ENCODE measurements around the gene PRR36. TPM values are rescaled to one million over a fixed set of nuclear protein-coding genes. Genes with fewer than 3 reads are reported as not detected.

Gene PRR36
- 1 to 10 TPM in 1 of 4 donors, not detected in 3; 2.5 TPM for total RNA-seq

- Histone ChIP-seq H3K27me3 (peaks cover 0 to 47% of the 10 kb centered on the region in 2 donors), H3K4me3 (peak within 1 kb of the TSS in 1 of 4 donors; percentile 35), H3K9me3 (no peaks in the 10 kb centered on the region), H3K36me3 (no peaks in the 10 kb centered on the region), H3K4me1 (peaks cover 0 to 49% (median 12%) of the 10 kb centered on the region in 4 donors), H3K27ac (no peak within 1 kb of the TSS)
- WGBS, 2 donors: 0 to 5% methylated on average over 31 to 34 of the region's 88 CpGs
- no peak for DNase-seq (ENCODE audit: low spot score in 2 of 2)
- TF ChIP-seq CTCF (IDR thresholded peaks at IDR 0.05): no peak
- no peak for TF ChIP-seq POLR2A (IDR thresholded peaks at IDR 0.05)
- no peak for TF ChIP-seq EP300 (IDR thresholded peaks at IDR 0.05)
These were observed at the start of gene PRR36 for GRCh38 chr19:7874076-7874896. Gene PRR36, minus strand, starts transcription at chr19:7874390. Its CDS starts 701 bp downstream, at chr19:7873689.

DNA sequence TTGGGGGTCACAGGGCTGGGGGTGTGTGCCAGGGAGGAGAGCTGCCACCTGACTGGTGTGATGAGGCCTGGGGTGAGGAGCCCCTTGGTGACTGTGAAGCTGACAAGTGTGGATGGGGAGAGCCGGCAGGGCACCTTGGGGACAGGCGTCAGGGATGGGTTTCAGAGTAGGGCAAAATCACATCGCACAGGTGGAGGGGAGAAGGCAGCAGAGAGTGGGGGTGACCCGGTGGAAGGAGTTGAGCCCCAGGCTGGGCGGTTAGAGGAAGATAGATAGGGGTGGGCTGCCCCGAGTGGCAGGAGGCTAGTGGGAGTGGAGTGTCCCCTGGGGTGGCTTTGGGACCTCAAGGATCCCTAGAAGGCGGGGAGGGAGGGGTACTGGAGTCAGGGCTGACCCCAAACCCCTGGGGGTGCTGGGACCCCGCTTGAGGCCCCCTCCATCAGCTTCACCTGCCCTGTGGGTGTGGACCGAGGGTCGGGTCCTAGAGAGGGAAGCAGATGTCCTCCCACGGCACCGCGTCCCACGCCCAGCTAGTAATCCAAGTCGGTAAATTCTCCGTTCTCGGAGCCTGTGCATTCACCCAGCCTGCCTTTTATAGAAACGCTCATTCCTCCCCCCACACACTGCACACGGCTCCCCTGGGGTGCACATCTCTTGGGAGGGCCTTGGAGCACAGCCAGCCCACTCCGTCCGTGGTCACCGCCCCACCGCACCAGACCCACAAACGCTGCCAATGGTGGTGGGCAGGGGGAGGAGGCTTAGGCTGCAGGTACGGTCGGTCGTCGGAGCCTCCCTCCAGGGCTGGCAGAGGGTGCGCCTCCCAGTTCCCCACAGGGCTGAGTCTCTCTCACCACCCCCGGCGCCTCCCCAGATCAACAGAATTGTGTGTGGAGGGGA, 49.4 kb upstream of the PRR36 start:
- Histone ChIP-seq H3K9me3 (no peaks in the 10 kb centered on the region), H3K4me1 (peaks cover 0 to 84% (median 26%) of the 10 kb centered on the region in 4 donors), H3K27me3 (peaks cover 0 to 8% of the 10 kb centered on the region in 2 donors), H3K4me3 (no peak overlapping the region), H3K27ac (no peak overlapping the region), H3K36me3 (peaks cover 0 to 34% (median 0%) of the 10 kb centered on the region in 3 donors)
- no peak for DNase-seq (ENCODE audit: low spot score in 2 of 2)
- TF ChIP-seq POLR2A (IDR thresholded peaks at IDR 0.05) (no peak), CTCF (IDR thresholded peaks at IDR 0.05) (no peak), EP300 (IDR thresholded peaks at IDR 0.05) (no peak)
- WGBS, 2 donors: 66 to 72% methylated on average over 19 to 30 of the region's 31 CpGs

DNA sequence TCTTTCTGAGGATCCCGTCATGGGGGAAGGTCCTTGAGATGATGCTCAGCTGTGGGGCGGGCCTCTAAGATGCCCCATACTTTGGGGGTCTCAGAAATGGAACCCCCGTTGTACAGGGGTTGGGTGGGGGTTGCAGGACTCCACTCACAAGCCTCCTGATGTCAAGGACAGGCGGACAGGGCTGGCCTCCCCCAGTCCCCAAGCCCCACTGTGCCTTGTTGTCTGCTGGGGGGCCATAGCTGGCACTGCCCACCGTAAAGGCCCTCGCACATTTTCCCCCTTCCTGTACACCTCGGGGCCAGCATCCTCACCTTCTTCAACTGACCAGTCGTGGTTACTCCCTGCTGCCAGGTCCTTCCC, 48.6 kb upstream of the PRR36 start:
- TF ChIP-seq EP300 (IDR thresholded peaks at IDR 0.05) (no peak), CTCF (IDR thresholded peaks at IDR 0.05) (no peak), POLR2A (IDR thresholded peaks at IDR 0.05) (no peak)
- H3K36me3 ChIP-seq: peaks cover 0 to 28% (median 0%) of the 10 kb centered on the region in 3 donors
- WGBS, 2 donors: 88 to 89% methylated on average over 8 of the region's 8 CpGs
- no peaks in the 10 kb centered on the region for H3K9me3 ChIP-seq
- H3K27me3 ChIP-seq: peaks cover 0 to 15% of the 10 kb centered on the region in 2 donors
- no peak for DNase-seq (ENCODE audit: low spot score in 2 of 2)
- H3K4me1 ChIP-seq: peaks cover 0 to 84% (median 29%) of the 10 kb centered on the region in 4 donors
- no peak overlapping the region for H3K27ac ChIP-seq
- no peak overlapping the region for H3K4me3 ChIP-seq

GRCh38 chr19:7921967-7922835, 48.0 kb upstream of the PRR36 start:
- no peaks in the 10 kb centered on the region for H3K9me3 ChIP-seq
- 86 to 91% methylated on average over 25 of the region's 31 CpGs for WGBS, 2 donors
- peak overlapping the region in 2 of 4 donors; percentile 90 to 93 for H3K27ac ChIP-seq
- no peak for DNase-seq (ENCODE audit: low spot score in 2 of 2)
- H3K27me3 ChIP-seq: peaks cover 0 to 21% of the 10 kb centered on the region in 2 donors
- H3K4me3 ChIP-seq: peak overlapping the region in 1 of 4 donors; percentile 85
- peaks cover 0 to 24% (median 0%) of the 10 kb centered on the region in 3 donors for H3K36me3 ChIP-seq
- peaks cover 0 to 84% (median 35%) of the 10 kb centered on the region in 4 donors for H3K4me1 ChIP-seq
- TF ChIP-seq CTCF (IDR thresholded peaks at IDR 0.05) (no peak), POLR2A (IDR thresholded peaks at IDR 0.05) (no peak), EP300 (IDR thresholded peaks at IDR 0.05) (no peak)

Data from tibial nerve (tissue), 4 donors.